Activated CD4-positive, alpha-beta T cell treated with anti-CD3 and anti-CD28 coated beads for 36 hours (primary cell): ENCODE results near the gene BTN2A1. TPM values are rescaled to one million over a fixed set of nuclear protein-coding genes. Genes with fewer than 3 reads are reported as not detected.
A peak's percentile ranks its signal among the peaks of the same experiment; 100 is the strongest.
"Not testable (repeated sequence)": the region's sequence is repeated elsewhere in the genome, so short reads cannot be mapped to it uniquely, and the experiment has no call there.

Experiments used
- ATAC-seq: fragments of 200-7000 bp; cut with Tn5 transposase; one replicate; pipeline ENCODE4 v1.10.0; 2021; ENCODE audit warnings: mild to moderate bottlenecking, moderate library complexity
- CTCF ChIA-PET: fragments of 350-600 bp; sonication (Branson Sonifier 250); formaldehyde crosslinking; loops from one replicate; lab custom pipeline; 2021; ENCODE audit warnings: antibody characterized with exemption; lab: Charles Lee
- POLR2A ChIA-PET: fragments of 350-600 bp; sonication (Branson Sonifier 250); formaldehyde crosslinking; loops from one replicate; lab custom pipeline; 2021; ENCODE audit warnings: antibody characterized with exemption, inconsistent platforms; lab: Charles Lee
- DNase-seq: peaks from one replicate; pipeline ENCODE4 v3.0.0-alpha.2; 2020
- H3K27ac Mint-ChIP-seq: one replicate; pipeline ENCODE4 v1.8.0; 2021; ENCODE audit warnings: mixed read lengths
- H3K27me3 Mint-ChIP-seq: one replicate; pipeline ENCODE4 v1.8.0; 2021; ENCODE audit warnings: mixed read lengths
- H3K36me3 Mint-ChIP-seq: one replicate; pipeline ENCODE4 v1.8.0; 2021; ENCODE audit warnings: low read depth, mixed read lengths
- H3K4me1 Mint-ChIP-seq: one replicate; pipeline ENCODE4 v1.8.0; 2021; ENCODE audit warnings: mixed read lengths
- H3K4me3 Mint-ChIP-seq: one replicate; pipeline ENCODE4 v1.8.0; 2021; ENCODE audit warnings: mild to moderate bottlenecking, moderate library complexity, mixed read lengths
- H3K9me3 Mint-ChIP-seq: one replicate; pipeline ENCODE4 v1.8.0; 2021; ENCODE audit warnings: low read depth, mixed read lengths
- intact Hi-C, 2 experiments: fragments of 100-400 bp; cut with DNase I in 1 of 2; cut with micrococcal nuclease in 1 of 2; formaldehyde crosslinking; loops; one replicate each; pipeline versions ENCODE4 v1.14.2 to v1.15.1; 2022 to 2024; cut with DNase I, micrococcal nuclease
- total RNA-seq, 2 experiments: library from RNA; stranded (reverse); gene quantifications; one replicate each; pipeline ENCODE4 v1.2.3, GENCODE V29; 2021

BTN2A1 gene
- total RNA-seq, 2 experiments from 2014 or later, result 17.3 to 17.5 TPM

GRCh38 chr6:26495281-26495680 lies 37.5 kb downstream of the BTN2A1 start:
- H3K9me3 Mint-ChIP-seq, result no peaks in the 10 kb centered on the region
- H3K4me3 Mint-ChIP-seq, result no peak overlapping the region
- intact Hi-C loops, result no loop called here
- ChIA-PET POLR2A (no interaction called here), CTCF (interaction anchor here (0.5 to 2.1 kb wide), 4 partner anchors 9 to 20 kb away, joined by 3 to 4 read pairs (median 4); no protein-coding TSS in a partner anchor)
- ATAC-seq (no peak), DNase-seq (no peak)
- no peak overlapping the region for H3K27ac Mint-ChIP-seq
- H3K4me1 Mint-ChIP-seq, result peaks cover 10% of the 10 kb centered on the region
- no peaks in the 10 kb centered on the region for H3K27me3 Mint-ChIP-seq
- no peaks in the 10 kb centered on the region for H3K36me3 Mint-ChIP-seq

- H3K4me1 Mint-ChIP-seq, result peaks cover 15% of the 10 kb centered on the region
- ChIA-PET POLR2A (interaction anchor here (0.6 kb wide), 1 partner anchor 15 kb away, joined by 10 read pairs; no protein-coding TSS in a partner anchor), CTCF (interaction anchor here (0.6 to 2.1 kb wide), 4 partner anchors 22 to 325 kb away, joined by 3 to 6 read pairs (median 4); no protein-coding TSS in a partner anchor)
- intact Hi-C loops, result no loop called here
- H3K4me3 Mint-ChIP-seq, result no peak overlapping the region
- no peaks in the 10 kb centered on the region for H3K9me3 Mint-ChIP-seq
- H3K27me3 Mint-ChIP-seq, result peaks cover 15% of the 10 kb centered on the region
- H3K27ac Mint-ChIP-seq, result no peak overlapping the region
- ATAC-seq, result no peak
- no peaks in the 10 kb centered on the region for H3K36me3 Mint-ChIP-seq
- no peak for DNase-seq
Observed at GRCh38 chr6:26497610-26498009, 39.9 kb downstream of the BTN2A1 start.

GRCh38 chr6:26500102-26500501 lies 42.3 kb downstream of the BTN2A1 start, which contains the start of gene BTN1A1:
Gene BTN1A1 (plus strand): TSS chr6:26500303. CDS start chr6:26501287, 984 bp downstream.
- Mint-ChIP-seq H3K36me3 (no peaks in the 10 kb centered on the region), H3K27me3 (peaks cover 18% of the 10 kb centered on the region), H3K27ac (no peak within 1 kb of the TSS), H3K4me1 (peaks cover 9% of the 10 kb centered on the region), H3K9me3 (no peaks in the 10 kb centered on the region), H3K4me3 (peak within 1 kb of the TSS; percentile 67)
- CTCF ChIA-PET, result interaction anchor here (0.8 kb wide), 1 partner anchor 604 kb away, joined by 4 read pairs; no protein-coding TSS in a partner anchor
- intact Hi-C loops, result no loop called here
- DNase-seq (no peak), ATAC-seq (no peak)
- POLR2A ChIA-PET, result no interaction called here

GRCh38 chr6:26501482-26501986 lies 43.8 kb downstream of the BTN2A1 start:
- Mint-ChIP-seq H3K9me3 (no peaks in the 10 kb centered on the region), H3K4me1 (peaks cover 9% of the 10 kb centered on the region), H3K36me3 (no peaks in the 10 kb centered on the region), H3K4me3 (peak overlapping the region; percentile 67), H3K27me3 (peaks cover 20% of the 10 kb centered on the region), H3K27ac (peak overlapping the region; percentile 52)
- POLR2A ChIA-PET, result interaction anchor here (0.6 to 1.4 kb wide), 2 partner anchors 28 to 217 kb away, joined by 3 to 5 read pairs; no protein-coding TSS in a partner anchor
- intact Hi-C loops, result no loop called here
- ATAC-seq (peak; percentile 80), DNase-seq (peak; percentile 59)
- CTCF ChIA-PET, result interaction anchor here (0.6 to 0.8 kb wide), 5 partner anchors 13 to 1278 kb away, joined by 3 to 4 read pairs (median 3); no protein-coding TSS in a partner anchor

GRCh38 chr6:26502165-26502564 lies 44.4 kb downstream of the BTN2A1 start:
- Mint-ChIP-seq H3K9me3 (no peaks in the 10 kb centered on the region), H3K27ac (peak overlapping the region; percentile 52), H3K4me1 (peaks cover 9% of the 10 kb centered on the region), H3K4me3 (peak overlapping the region; percentile 67), H3K36me3 (no peaks in the 10 kb centered on the region), H3K27me3 (peaks cover 20% of the 10 kb centered on the region)
- DNase-seq (no peak), ATAC-seq (no peak)
- CTCF ChIA-PET, result no interaction called here
- POLR2A ChIA-PET, result interaction anchor here (1.4 kb wide), 1 partner anchor 28 kb away, joined by 3 read pairs; no protein-coding TSS in a partner anchor
- intact Hi-C loops, result no loop called here

GRCh38 chr6:26502626-26503025 lies 44.9 kb downstream of the BTN2A1 start:
- CTCF ChIA-PET, result interaction anchor here (1.5 kb wide), 1 partner anchor 160 kb away, joined by 5 read pairs; no protein-coding TSS in a partner anchor
- ATAC-seq, result no peak

GRCh38 chr6:26507658-26508057 lies 49.9 kb downstream of the BTN2A1 start:
- no peak for ATAC-seq
- no peak overlapping the region for H3K27ac Mint-ChIP-seq
- POLR2A ChIA-PET, result no interaction called here
- no peaks in the 10 kb centered on the region for H3K36me3 Mint-ChIP-seq
- no peaks in the 10 kb centered on the region for H3K9me3 Mint-ChIP-seq
- peaks cover 4% of the 10 kb centered on the region for H3K27me3 Mint-ChIP-seq
- intact Hi-C loops, result no loop called here
- H3K4me1 Mint-ChIP-seq, result no peaks in the 10 kb centered on the region
- CTCF ChIA-PET, result no interaction called here
- no peak for DNase-seq
- no peak overlapping the region for H3K4me3 Mint-ChIP-seq

More at GRCh38 chr6:26502626-26503025, 44.9 kb downstream of the BTN2A1 start:
- POLR2A ChIA-PET, result no interaction called here
- no peak for DNase-seq
- Mint-ChIP-seq H3K4me3 (no peak overlapping the region), H3K4me1 (peaks cover 9% of the 10 kb centered on the region), H3K36me3 (no peaks in the 10 kb centered on the region), H3K27me3 (peaks cover 20% of the 10 kb centered on the region), H3K9me3 (no peaks in the 10 kb centered on the region), H3K27ac (no peak overlapping the region)
- intact Hi-C loops, result no loop called here

- DNase-seq, POLR2A ChIA-PET, intact Hi-C loops, H3K9me3 Mint-ChIP-seq, H3K4me1 Mint-ChIP-seq, H3K4me3 Mint-ChIP-seq, H3K36me3 Mint-ChIP-seq, H3K27me3 Mint-ChIP-seq, H3K27ac Mint-ChIP-seq, ATAC-seq: not testable (repeated sequence)
- CTCF ChIA-PET, result interaction anchor here (0.6 to 0.7 kb wide), 2 partner anchors 653 to 1108 kb away, joined by 3 to 4 read pairs; no protein-coding TSS in a partner anchor
Observed at GRCh38 chr6:26511033-26511432, 53.3 kb downstream of the BTN2A1 start.

- Mint-ChIP-seq H3K4me3 (no peak overlapping the region), H3K9me3 (no peaks in the 10 kb centered on the region), H3K27me3 (no peaks in the 10 kb centered on the region), H3K27ac (no peak overlapping the region), H3K4me1 (peaks cover 2% of the 10 kb centered on the region), H3K36me3 (no peaks in the 10 kb centered on the region)
- intact Hi-C loops, result no loop called here
- POLR2A ChIA-PET, result no interaction called here
- DNase-seq, result no peak
- no peak for ATAC-seq
- CTCF ChIA-PET, result no interaction called here
Observed at GRCh38 chr6:26514984-26515383, 57.2 kb downstream of the BTN2A1 start.

- H3K9me3 Mint-ChIP-seq, result no peaks in the 10 kb centered on the region
- H3K27ac Mint-ChIP-seq, result no peak overlapping the region
- POLR2A ChIA-PET, result no interaction called here
- no peak overlapping the region for H3K4me3 Mint-ChIP-seq
- ATAC-seq, result no peak
- intact Hi-C loops, result no loop called here
- peaks cover 2% of the 10 kb centered on the region for H3K36me3 Mint-ChIP-seq
- CTCF ChIA-PET, result interaction anchor here (0.7 kb wide), 1 partner anchor 9 kb away, joined by 3 read pairs; no protein-coding TSS in a partner anchor
- H3K27me3 Mint-ChIP-seq, result no peaks in the 10 kb centered on the region
- H3K4me1 Mint-ChIP-seq, result peaks cover 10% of the 10 kb centered on the region
- DNase-seq, result no peak
Observed at GRCh38 chr6:26516481-26517427, 59.0 kb downstream of the BTN2A1 start.
